Measurements from ENCODE around the gene DDIT4L.

GRCh38 chr4:100177855-100178254, 12.4 kb downstream of the DDIT4L start:
- TF ChIP-seq JUND (IDR thresholded peaks at IDR 0.05) = no peak
- TF ChIP-seq RAD21 (IDR thresholded peaks at IDR 0.05) = no peak
- TF ChIP-seq, protein P1, sequence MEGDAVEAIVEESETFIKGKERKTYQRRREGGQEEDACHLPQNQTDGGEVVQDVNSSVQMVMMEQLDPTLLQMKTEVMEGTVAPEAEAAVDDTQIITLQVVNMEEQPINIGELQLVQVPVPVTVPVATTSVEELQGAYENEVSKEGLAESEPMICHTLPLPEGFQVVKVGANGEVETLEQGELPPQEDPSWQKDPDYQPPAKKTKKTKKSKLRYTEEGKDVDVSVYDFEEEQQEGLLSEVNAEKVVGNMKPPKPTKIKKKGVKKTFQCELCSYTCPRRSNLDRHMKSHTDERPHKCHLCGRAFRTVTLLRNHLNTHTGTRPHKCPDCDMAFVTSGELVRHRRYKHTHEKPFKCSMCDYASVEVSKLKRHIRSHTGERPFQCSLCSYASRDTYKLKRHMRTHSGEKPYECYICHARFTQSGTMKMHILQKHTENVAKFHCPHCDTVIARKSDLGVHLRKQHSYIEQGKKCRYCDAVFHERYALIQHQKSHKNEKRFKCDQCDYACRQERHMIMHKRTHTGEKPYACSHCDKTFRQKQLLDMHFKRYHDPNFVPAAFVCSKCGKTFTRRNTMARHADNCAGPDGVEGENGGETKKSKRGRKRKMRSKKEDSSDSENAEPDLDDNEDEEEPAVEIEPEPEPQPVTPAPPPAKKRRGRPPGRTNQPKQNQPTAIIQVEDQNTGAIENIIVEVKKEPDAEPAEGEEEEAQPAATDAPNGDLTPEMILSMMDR (IDR thresholded peaks at IDR 0.05; ENCODE audit: low read depth, low read length, missing input control) = no peak
- no peak for TF ChIP-seq YY1 (IDR thresholded peaks at IDR 0.05)
- no peak for TF ChIP-seq FOXA1 (IDR thresholded peaks at IDR 0.05)
- TF ChIP-seq, protein P2, sequence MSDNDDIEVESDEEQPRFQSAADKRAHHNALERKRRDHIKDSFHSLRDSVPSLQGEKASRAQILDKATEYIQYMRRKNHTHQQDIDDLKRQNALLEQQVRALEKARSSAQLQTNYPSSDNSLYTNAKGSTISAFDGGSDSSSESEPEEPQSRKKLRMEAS (IDR thresholded peaks at IDR 0.05) = no peak
- TF ChIP-seq SP1 (IDR thresholded peaks at IDR 0.05) = no peak
- no peak for TF ChIP-seq ATF3 (IDR thresholded peaks at IDR 0.05)
- TF ChIP-seq, protein P3, sequence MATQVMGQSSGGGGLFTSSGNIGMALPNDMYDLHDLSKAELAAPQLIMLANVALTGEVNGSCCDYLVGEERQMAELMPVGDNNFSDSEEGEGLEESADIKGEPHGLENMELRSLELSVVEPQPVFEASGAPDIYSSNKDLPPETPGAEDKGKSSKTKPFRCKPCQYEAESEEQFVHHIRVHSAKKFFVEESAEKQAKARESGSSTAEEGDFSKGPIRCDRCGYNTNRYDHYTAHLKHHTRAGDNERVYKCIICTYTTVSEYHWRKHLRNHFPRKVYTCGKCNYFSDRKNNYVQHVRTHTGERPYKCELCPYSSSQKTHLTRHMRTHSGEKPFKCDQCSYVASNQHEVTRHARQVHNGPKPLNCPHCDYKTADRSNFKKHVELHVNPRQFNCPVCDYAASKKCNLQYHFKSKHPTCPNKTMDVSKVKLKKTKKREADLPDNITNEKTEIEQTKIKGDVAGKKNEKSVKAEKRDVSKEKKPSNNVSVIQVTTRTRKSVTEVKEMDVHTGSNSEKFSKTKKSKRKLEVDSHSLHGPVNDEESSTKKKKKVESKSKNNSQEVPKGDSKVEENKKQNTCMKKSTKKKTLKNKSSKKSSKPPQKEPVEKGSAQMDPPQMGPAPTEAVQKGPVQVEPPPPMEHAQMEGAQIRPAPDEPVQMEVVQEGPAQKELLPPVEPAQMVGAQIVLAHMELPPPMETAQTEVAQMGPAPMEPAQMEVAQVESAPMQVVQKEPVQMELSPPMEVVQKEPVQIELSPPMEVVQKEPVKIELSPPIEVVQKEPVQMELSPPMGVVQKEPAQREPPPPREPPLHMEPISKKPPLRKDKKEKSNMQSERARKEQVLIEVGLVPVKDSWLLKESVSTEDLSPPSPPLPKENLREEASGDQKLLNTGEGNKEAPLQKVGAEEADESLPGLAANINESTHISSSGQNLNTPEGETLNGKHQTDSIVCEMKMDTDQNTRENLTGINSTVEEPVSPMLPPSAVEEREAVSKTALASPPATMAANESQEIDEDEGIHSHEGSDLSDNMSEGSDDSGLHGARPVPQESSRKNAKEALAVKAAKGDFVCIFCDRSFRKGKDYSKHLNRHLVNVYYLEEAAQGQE (IDR thresholded peaks at IDR 0.05) = no peak
- TF ChIP-seq GABPA (IDR thresholded peaks at IDR 0.05 in 1 of 2, conservative IDR thresholded peaks at IDR 0.05 in 1 of 2) = no peak
- TF ChIP-seq TAF1 (conservative IDR thresholded peaks at IDR 0.05) = no peak

Data from liver (tissue), 3 donors.